Stimulated activated naive CD4-positive, alpha-beta T cell (primary cell): ENCODE data around the gene ENGASE.

Source experiments
- DNase-seq, 6 experiments: peaks; one replicate each; lab custom pipeline; 2025; lab: John Stamatoyannopoulos, UW

Gene ENGASE

GRCh38 chr17:79079421-79080200 lies 5.0 kb downstream of the ENGASE start:
- DNase-seq, result no peak

DNA sequence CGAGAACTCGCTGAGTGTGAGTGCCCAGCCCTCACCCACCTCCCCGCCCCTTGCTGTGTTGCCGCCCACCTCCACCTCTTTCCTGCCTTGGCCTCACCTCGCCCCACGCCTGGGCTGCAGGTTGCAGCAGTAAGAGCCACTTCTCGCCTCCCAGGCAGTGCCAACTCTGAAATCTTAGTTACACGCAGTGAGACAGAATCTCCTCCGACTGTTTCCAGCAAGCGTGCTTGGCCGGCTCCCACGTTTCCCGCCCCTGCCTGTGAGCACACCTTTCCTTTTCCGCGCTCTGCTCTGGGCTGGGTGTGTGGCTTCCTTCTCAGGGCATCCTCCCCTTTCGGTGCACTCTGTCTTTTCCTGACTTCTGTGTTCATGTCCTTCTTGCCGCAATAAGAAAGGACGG lies 5.7 kb downstream of the ENGASE start:
- no peak for DNase-seq

GRCh38 chr17:79080761-79081290 lies 6.2 kb downstream of the ENGASE start:
- no peak for DNase-seq

GRCh38 chr17:79081571-79082276 lies 7.1 kb downstream of the ENGASE start:
- DNase-seq, result no peak

DNA sequence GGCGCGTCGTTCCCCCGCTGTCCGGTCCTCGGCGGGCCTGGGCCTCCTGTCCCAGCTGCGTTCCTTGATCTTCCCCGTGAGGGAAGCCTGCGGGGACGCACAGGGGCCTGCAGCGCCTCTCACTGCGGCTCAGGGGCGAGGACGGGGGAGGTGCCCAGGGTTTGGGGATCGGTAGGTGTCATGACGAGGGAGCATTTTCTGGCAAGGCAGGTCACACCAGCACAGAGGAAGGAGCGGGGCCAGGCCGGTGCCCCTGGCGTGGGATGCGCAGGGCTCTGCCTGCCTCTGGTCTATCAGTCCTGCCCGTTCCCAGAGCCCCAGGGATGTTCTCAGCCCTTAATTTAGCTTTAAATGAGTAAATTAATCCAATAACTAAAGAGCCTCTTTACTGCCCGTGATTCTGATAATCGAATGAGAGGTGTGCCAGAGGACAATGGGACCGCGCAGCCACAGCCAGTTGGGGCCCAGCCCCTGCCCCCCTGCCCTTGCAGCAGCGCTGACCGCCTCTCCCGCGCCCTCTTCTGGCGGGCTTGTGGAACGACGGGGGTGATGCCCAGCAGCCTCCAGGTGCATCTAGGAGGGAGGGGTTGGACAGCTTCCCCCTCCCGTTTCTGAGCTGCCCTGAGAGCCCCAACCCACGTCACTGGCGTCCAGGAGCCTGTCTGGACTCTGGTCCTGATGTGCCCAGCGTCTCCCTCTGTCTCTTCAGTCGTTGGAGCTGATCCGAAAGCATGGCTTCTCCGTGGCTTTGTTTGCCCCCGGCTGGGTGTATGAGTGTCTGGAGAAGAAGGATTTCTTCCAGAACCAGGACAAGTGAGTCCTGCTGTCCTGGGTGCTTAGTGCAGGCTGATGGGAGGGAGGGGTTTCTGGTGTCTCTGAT lies 7.9 kb downstream of the ENGASE start:
- DNase-seq, result peak in 5 of 6 experiments; percentile 9 to 57 (median 31)

GRCh38 chr17:79083191-79083971 lies 8.8 kb downstream of the ENGASE start:
- DNase-seq, result no peak

DNA sequence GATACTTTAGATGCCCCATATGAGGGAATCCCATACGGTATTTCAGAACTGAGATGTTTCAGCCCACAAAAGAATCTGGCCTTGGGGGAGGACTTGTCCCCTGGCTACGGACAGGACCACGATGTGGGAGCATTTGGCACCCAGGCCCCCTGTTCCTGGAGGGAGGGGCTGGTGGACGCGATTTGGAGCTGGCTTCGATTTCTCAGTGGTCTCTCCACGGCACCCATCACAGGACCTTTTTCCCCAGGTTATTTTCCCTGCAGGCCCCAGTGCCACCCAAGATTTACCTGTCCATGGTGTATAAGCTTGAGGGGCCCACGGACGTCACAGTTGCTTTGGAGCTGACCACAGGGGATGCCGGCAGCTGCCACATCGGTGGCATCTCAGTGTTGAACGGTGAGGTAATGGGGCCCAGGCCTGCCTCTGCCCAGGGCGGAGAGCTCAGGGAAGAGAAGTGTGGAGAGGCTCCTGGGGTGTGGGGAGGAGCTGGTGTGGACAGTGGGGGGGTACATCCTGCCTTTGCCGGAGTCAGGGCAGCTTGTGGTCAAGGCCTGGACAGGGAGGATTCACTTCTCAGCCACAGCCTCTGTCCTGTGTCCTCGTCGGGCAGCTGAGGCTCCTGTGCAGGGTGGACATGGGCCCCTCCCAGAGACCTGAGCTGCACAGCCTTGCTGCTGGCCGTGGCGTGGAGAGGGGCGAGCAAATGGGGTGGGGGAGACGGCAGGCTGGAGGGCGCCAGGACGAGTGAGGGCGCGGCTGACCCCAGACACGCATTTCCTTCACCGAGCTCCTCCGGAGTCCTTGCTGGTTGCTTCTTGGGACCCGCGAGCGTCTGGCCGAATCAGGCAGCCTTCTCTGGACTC lies 9.9 kb downstream of the ENGASE start:
- DNase-seq, result no peak

DNA sequence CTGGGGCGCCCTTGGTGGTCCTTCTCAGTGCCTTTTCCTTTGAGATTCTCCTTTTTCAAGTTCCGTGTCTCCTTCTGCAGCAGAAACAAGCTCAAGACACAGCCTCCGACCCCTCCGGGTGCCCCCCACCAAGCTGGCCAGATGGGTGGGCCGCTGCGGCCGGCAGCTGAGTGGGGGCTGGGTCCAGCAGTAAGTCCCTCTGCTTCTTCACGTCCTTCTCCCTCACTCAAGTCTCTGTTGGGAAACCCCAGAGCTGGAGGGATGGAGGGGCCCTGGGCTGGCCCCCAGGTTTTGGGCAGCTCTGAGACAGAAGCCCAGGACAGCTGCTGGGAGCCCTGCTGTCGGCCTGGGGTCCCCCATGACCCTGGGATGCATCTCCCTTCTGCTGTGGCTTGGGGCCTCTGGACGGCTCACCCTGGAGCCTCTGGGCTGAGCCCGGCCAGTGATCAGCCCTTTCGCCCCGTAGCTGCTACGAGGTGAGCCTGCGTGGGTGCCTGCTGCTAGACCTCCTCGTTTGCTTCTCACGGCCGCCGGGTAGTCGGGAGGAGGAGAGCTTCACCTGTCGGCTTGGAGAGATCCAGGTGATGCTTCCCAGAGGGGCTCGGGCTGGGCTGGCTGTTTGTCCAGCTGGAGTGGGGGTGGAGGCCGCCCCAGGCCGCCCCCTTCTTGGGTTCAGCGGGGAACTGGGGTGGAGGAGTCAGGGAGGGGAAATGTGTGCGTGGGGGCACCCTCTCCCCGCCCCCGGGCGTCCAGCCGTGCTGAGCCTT lies 10.7 kb downstream of the ENGASE start:
- DNase-seq, result no peak

DNA sequence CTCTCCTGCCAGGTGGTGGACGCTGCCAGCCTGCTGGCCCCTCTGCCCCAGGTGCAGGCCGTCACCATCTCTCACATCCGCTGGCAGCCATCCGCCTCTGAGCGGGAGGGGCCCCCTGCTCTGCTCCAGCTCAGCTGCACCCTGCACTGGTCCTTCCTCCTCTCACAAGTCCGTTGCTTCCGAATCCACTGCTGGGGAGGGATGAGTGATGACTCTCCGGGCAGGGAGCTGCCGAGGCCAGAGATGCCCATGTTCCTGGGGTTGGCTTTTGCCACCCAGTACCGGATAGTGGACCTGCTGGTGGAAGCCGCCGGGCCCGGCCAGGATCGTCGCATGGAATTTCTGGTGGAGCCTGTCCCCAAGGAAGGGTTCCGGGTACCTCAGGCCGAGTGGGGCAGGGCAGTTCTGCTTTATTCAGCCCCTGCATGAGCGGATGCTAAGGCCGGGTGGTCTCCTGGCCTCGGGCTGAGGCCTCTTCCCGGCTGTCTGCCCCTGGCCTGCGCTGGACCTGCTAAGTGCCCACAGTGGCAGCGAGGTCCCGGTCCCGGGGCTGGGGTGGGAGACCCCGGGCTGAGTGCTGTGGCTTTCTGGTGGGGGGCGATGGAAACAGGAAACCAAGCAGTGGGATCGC lies 11.4 kb downstream of the ENGASE start:
- DNase-seq, result no peak

DNA sequence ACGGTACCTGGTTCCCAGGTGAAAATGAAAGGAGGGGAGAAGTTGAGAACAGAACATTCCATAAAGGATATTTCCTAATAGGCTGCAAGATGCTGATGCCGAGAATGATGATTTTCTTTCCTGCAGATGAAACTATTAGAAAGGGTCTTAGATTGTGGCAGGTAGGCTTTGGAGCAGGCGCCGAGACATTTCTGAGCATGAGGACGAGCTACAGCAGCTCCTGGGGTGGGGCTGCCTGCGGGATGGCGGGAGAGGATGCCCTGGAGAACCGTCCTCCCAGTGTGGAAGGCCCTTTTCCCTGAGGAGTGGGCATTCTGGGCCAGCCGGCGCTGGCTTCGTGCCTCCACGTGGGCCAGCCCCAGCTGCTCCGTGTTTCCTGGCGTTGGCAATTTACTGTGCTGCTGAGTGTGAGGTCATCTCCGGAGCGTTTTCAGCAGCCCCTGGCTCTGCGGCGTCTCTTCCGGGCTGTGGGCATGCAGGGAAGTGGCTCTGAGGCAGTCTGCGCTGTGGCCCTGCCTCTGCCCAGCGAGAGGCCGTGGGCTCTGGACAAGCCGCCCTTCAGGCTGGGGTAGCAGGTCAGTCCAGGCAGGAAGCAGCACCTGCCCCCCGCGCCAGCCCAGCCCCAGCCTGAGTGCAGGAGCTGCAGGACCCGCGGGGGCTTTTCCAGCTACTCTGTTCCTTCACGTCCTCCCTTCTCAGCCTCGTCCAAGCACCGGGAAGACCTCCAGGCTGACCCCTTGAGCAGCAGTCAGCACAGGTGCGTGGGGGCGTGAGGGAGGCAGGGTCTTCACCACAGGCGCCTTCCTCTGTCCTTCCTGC lies 12.2 kb downstream of the ENGASE start:
- no peak for DNase-seq

DNA sequence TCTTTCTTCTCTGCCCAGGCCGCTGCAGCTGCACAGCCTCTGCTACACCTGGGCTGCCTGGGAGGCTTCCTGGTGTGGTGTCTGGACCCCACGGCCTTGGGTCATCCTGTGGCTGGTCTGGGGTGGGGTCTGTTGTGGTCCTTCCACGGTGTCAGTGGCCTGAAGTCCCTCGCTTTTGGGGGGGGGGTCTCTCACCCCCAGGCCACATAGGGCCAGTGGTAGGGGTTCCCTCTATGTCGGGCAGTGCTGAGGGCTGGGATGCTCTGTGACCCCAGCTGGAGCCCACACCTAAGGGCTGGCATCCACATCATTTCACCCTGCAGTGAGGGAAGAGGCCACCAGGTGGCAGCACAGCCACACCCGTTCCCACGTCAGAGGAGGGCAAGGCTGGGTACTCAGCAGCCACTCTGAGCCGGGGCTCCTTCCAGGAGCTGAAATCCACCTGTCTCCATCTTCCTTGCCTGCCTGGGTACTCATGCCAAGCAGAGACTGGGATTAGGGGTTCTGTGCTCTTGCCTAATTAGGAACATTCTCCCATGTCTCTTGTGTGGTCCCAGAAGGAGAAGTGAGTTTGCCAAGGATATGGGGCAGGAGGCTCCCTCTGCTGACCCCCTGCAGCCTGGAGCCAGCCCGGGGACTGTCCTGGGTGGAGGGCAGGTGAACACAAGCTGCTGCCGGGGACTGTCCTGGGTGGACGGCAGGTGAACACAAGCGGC lies 13.0 kb downstream of the ENGASE start:
- DNase-seq, result peak; percentile 30 to 78 (median 62)

DNA sequence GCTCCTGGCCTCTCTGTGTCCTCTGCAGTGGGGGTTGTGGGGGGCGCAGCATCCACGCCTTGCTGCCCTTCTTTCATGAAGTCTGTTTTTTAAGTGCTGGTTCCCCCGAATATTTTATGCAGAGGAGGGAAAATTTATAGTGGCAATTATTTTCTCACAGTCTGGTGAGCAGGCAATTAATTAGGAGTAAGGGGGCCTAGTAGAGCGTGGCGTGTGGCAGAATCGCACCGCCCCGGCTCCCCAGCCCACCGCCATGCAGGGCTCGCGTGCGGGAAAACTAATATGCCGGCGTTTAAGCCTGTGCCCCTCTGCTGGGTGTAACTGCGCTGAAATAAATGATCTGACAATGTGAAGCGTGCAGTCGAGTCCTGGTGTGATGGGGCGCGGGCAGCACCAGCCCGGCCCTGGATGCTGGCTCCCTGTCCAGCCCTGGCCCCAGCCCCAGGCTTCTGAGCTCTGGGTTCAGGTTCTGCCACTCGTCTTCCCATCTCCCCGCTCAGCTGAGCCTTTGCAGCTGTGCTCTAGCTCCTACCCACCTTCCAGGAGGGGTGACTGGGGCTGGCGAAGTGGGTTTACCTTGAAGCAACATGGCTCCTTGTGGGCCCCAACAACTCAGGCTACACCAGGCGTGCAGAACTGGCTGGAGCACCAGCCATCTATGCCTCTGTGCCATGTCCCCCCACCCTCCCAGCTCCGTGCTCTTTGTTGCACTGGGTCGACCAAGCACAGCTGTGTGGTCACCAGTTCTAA lies 13.8 kb downstream of the ENGASE start:
- no peak for DNase-seq

DNA sequence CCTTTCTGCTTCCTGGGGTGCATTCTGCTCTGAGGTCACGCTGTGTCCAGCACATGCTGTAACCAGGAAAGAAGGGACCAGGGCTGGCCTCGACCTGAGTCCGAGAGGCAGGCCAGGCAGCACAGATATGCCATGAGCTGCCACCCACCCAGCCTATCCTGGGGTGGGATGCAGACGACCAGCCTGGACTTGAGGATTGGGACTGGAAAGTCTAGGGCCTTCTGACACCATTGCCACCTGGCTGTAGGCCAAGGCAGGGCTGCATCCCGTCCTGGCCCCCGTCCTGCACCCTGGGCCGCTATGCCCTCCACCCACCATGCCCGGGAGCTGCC lies 14.3 kb downstream of the ENGASE start:
- no peak for DNase-seq

- DNase-seq, result no peak
Observed at GRCh38 chr17:79089720-79090442, 15.3 kb downstream of the ENGASE start.

DNA sequence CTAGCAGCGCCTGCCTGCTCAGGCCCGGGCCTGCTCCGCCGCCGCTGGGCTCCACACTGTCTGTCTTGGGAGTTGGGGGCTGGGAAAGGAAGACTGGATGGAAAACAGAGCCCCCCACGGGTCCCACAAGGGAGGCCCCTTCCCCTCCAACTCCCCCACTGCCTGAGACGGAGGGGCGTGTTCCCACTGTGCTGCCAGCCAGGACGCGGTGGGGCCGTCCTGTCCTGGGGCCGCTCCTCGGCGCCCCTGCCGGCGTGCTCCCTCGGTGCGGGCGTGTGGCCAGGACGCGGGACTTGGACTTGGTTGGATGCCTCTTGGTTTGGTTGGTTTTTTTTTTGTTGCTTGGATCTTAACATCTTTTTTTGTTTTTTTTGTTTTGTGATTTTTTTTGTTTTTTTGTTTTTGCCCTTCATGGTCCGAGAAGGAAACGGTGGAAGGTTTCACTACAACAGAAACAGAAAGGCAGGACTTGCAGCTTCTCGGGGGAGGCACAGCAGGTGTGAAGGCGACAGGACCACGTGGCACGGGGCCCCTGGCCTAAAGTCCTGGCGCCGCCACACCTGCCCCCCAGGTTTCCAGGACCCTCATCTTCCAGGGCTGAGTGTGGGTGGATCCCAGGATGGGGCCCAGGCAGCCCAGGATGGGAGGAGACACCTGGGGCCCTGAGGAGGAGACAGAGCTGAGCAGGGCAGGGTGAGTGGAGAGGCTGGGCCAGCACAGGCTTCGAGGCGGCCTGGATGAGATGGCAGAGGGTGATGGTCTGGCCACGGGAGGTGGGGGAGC lies 16.0 kb downstream of the ENGASE start:
- DNase-seq, result peak in 1 of 6 experiments; percentile 8
